GDM1 (cell line): Measurements from ENCODE around the gene CENATAC.
"Not testable (repeated sequence)": the region's sequence is repeated elsewhere in the genome, so short reads cannot be mapped to it uniquely, and the experiment has no call there.

Source experiments
- DNase-seq: peaks from one replicate; lab custom pipeline; 2025; lab: John Stamatoyannopoulos, UW

CENATAC gene

GRCh38 chr11:119026970-119027369 lies 29.0 kb downstream of the CENATAC start:
- DNase-seq = no peak

- no peak for DNase-seq
Observed at GRCh38 chr11:119027561-119028345, 29.8 kb downstream of the CENATAC start.

GRCh38 chr11:119028346-119029068 lies 30.6 kb downstream of the CENATAC start:
- DNase-seq = no peak

- DNase-seq = no peak
Observed at GRCh38 chr11:119029069-119029339, 31.1 kb downstream of the CENATAC start.

GRCh38 chr11:119029340-119030028 lies 31.5 kb downstream of the CENATAC start:
- DNase-seq = peak; percentile 5

- DNase-seq = no peak
Observed at GRCh38 chr11:119030029-119030328, 32.0 kb downstream of the CENATAC start.

GRCh38 chr11:119030329-119031047 lies 32.5 kb downstream of the CENATAC start, which contains the start of gene SLC37A4:
TSS of gene SLC37A4 (minus strand) at chr11:119030877.
- peak; percentile 98 for DNase-seq

- DNase-seq = no peak
Observed at GRCh38 chr11:119031912-119032280, 34.0 kb downstream of the CENATAC start.

- DNase-seq = not testable (repeated sequence)
Observed at GRCh38 chr11:119033421-119033820, 35.5 kb downstream of the CENATAC start.

GRCh38 chr11:119034813-119035212 lies 36.9 kb downstream of the CENATAC start:
- DNase-seq = no peak

GRCh38 chr11:119038884-119039283 lies 40.9 kb downstream of the CENATAC start:
- no peak for DNase-seq

GRCh38 chr11:119039471-119039870 lies 41.5 kb downstream of the CENATAC start:
- not testable (repeated sequence) for DNase-seq

GRCh38 chr11:119041821-119042514 lies 44.0 kb downstream of the CENATAC start:
- DNase-seq = no peak

- DNase-seq = no peak
Observed at GRCh38 chr11:119042927-119043326, 45.0 kb downstream of the CENATAC start.

- DNase-seq = no peak
Observed at GRCh38 chr11:119044708-119045107, 46.8 kb downstream of the CENATAC start.

GRCh38 chr11:119046489-119046888 lies 48.6 kb downstream of the CENATAC start:
- no peak for DNase-seq

GRCh38 chr11:119047205-119047604 lies 49.3 kb downstream of the CENATAC start:
- DNase-seq = no peak

GRCh38 chr11:119048644-119049043 lies 50.7 kb downstream of the CENATAC start:
- no peak for DNase-seq

GRCh38 chr11:119049081-119049480 lies 51.1 kb downstream of the CENATAC start:
- DNase-seq = no peak

- no peak for DNase-seq
Observed at GRCh38 chr11:119051440-119052162, 53.7 kb downstream of the CENATAC start.

- DNase-seq = no peak
Observed at GRCh38 chr11:119052163-119052814, 54.4 kb downstream of the CENATAC start.
